Motor neuron (in vitro differentiated cells): ENCODE measurements around the gene CCDC174. TPM values are rescaled to one million over a fixed set of nuclear protein-coding genes. Genes with fewer than 3 reads are reported as not detected.

Source experiments
- ATAC-seq, 8 experiments: fragments of 200-7000 bp; cut with Tn5 transposase; replicated peaks in 6 of 8; 2 replicates each; pipeline ENCODE4 v1.8.0; 2021; ENCODE audit warnings: mild to moderate bottlenecking in 8 of 8, moderate library complexity in 8 of 8
- H3K27ac ChIP-seq, 2 donors: fragments of 250-450 bp; sonication (Bioruptor Pico); 2 replicates each; pipeline ENCODE4 v1.9.0; 2021; ENCODE audit warnings: antibody characterized with exemption in 2 of 2, mild to moderate bottlenecking in 2 of 2, moderate library complexity in 1 of 2
- H3K4me1 ChIP-seq, 2 donors: fragments of 250-450 bp; sonication (Bioruptor Pico); replicated peaks in 1 of 2; 2 replicates each; pipeline ENCODE4 v1.6.1; 2021; ENCODE audit warnings: antibody characterized with exemption in 2 of 2, mild to moderate bottlenecking in 2 of 2, moderate library complexity in 1 of 2
- H3K4me3 ChIP-seq, 5 donors: fragments of 250-450 bp; sonication (Bioruptor Pico); 2 replicates each; pipeline ENCODE4 v1.9.0; 2021; ENCODE audit warnings: antibody characterized with exemption in 5 of 5, mild to moderate bottlenecking in 5 of 5, moderate library complexity in 4 of 5
- WGBS, 10 experiments: fragments of 450-650 bp; shearing (Covaris generic); methylation state at CpG; one replicate each; pipeline ENCODE4 v1.0.0; 2022; 5-methylcytosine and 5-hydroxymethylcytosine counted together
- in situ Hi-C, 9 experiments: fragments of 400-800 bp; cut with MboI; loops; one replicate each; pipeline ENCODE4 v1.15.0; 2021; ENCODE audit warnings: low sequenced_read_pairs in 9 of 9, low pct_unique_long_range_greater_than_20kb in 2 of 9; ENCODE audit not compliant: unreplicated experiment in 9 of 9
- total RNA-seq, 8 experiments: library from RNA; unstranded; fragments of 300-600 nt; gene quantifications; 2 replicates each; pipeline versions ENCODE4 v1.2.3 to v1.2.4, GENCODE V29; 2022

The CCDC174 gene
- total RNA-seq, 8 experiments from 2014 or later = 16.4 to 38.6 (median 23.2) TPM

DNA sequence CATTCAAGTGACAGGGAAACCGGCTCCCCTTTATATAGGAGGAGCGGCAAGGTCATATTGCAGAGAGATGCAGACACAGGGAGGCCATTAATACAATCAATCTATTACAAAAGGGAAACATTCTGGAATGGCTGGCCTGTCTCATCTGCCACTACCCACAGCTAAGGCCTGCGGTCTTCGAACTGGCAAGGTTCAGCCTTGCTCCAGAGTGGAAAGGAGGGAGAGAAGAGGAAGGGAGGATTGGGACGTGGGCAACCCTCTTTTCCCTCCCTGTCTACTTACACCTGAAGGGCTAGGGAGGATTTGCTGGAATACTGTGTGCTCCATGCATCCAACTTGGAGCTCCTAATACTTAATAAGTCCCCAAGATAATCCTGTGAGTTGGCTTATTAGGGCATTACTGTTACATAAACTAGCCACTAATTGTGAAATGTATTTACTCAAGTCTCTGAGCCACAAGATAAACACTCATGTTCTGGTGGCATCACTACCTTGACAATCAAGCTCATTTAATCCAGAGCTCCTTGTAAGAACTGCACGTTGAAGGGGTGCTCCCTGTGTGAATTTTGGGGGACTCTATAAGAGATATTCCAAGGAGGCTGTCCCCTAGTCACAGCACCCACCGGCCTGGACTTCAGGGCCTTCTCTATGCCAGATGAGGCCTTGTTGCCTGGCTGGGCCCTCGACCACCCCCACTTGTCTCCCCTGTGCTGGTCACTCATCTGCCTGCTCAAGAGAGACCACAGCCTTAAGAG is 19.7 kb upstream of the CCDC174 start:
- in situ Hi-C loops = no loop called here
- no peak overlapping the region for H3K4me3 ChIP-seq
- no peak for ATAC-seq
- peaks cover 0 to 2% of the 10 kb centered on the region in 2 donors for H3K4me1 ChIP-seq
- H3K27ac ChIP-seq = no peak overlapping the region
- 50 to 88% (median 76%) methylated on average over 2 to 6 of the region's 8 CpGs; no CpG with 5 or more reads in 5 of the 10 experiments for WGBS, 10 experiments

DNA sequence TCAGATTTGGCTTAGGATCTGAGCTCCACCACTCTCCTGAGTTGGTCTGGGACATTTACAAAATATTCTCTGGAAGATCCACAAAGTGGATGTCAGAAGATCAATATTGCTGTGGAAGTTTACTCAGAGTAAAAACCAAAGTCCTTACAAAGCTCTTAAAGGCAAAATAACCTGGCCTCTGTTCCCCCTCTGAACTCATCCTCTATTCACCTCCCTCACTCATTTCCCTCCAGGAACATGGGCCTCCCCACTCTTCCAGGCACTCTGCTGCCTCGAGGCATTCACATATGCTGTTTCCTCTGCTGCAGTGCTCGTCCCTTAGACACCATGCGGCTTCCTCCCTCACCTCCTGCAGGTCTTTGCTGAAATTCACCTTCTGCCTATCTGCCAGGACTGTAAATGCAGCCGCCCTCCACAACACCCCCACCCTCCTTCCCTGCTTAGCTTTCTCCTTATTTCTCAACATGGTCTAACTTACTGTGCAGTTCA is 19.1 kb upstream of the CCDC174 start:
- 15 to 51% (median 39%) methylated on average over 2 to 4 of the region's 4 CpGs; no CpG with 5 or more reads in 6 of the 10 experiments for WGBS, 10 experiments
- in situ Hi-C loops = no loop called here
- Histone ChIP-seq H3K27ac (no peak overlapping the region), H3K4me3 (no peak overlapping the region), H3K4me1 (no peaks in the 10 kb centered on the region)
- ATAC-seq = peak in 3 of 8 experiments; percentile 35 to 76 (median 61)

GRCh38 chr3:14633417-14633816 is 18.1 kb upstream of the CCDC174 start:
- Histone ChIP-seq H3K27ac (no peak overlapping the region), H3K4me3 (no peak overlapping the region), H3K4me1 (no peaks in the 10 kb centered on the region)
- in situ Hi-C loops = no loop called here
- 80 to 100% (median 100%) methylated on average over 1 to 3 of the region's 6 CpGs; no CpG with 5 or more reads in 5 of the 10 experiments for WGBS, 10 experiments
- no peak for ATAC-seq

- H3K4me1 ChIP-seq = no peaks in the 10 kb centered on the region
- peak in 5 of 8 experiments; percentile 32 to 82 (median 78) for ATAC-seq
- no peak overlapping the region for H3K4me3 ChIP-seq
- WGBS, 10 experiments = 15 to 92% (median 57%) methylated on average over 3 to 6 of the region's 8 CpGs; no CpG with 5 or more reads in 4 of the 10 experiments
- in situ Hi-C loops = no loop called here
- H3K27ac ChIP-seq = no peak overlapping the region
Observed at GRCh38 chr3:14633819-14634424, 17.6 kb upstream of the CCDC174 start.

DNA sequence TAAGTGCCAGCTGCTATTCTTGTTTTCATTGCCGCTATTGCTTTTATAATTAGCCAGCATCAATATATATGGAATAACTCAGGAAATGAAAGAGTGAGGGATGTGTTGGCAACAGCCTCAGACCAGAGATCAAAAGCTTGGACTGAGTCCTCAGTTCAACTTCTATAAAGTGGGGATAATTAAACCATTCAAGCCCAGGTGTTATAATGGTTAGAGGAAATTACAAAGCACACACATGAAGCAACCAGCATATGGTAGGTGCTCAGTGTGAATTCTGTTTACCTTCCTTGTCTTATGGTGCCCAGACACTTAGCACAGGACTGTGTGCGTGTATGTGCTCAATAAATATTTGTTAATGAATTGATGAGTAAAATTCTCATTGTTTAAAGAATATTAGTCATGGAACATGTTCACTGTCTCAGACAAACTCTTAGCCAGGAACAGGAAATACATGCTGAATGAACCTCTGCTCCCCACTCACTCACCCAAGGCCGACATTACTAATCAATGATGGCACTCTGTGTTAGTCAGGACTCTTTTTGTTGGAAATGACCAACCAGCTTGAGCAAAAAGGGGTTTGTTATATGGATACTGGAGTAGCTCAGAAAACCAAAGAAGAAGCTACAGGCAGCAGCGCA is 16.7 kb upstream of the CCDC174 start:
- no peak for ATAC-seq
- H3K27ac ChIP-seq = no peak overlapping the region
- no peak overlapping the region for H3K4me3 ChIP-seq
- in situ Hi-C loops = no loop called here
- 48 to 95% (median 82%) methylated on average over 2 to 3 of the region's 4 CpGs; no CpG with 5 or more reads in 3 of the 10 experiments for WGBS, 10 experiments
- no peaks in the 10 kb centered on the region for H3K4me1 ChIP-seq

- no peak for ATAC-seq
- no peak overlapping the region for H3K27ac ChIP-seq
- 17 to 100% (median 83%) methylated on average over 1 to 4 of the region's 4 CpGs; no CpG with 5 or more reads in 2 of the 10 experiments for WGBS, 10 experiments
- peaks cover 0 to 2% of the 10 kb centered on the region in 2 donors for H3K4me1 ChIP-seq
- H3K4me3 ChIP-seq = no peak overlapping the region
- in situ Hi-C loops = no loop called here
Observed at GRCh38 chr3:14636496-14637087, 15.0 kb upstream of the CCDC174 start.

GRCh38 chr3:14640157-14640562 is 11.4 kb upstream of the CCDC174 start:
- ATAC-seq = peak in 1 of 8 experiments; percentile 19
- WGBS, 10 experiments = 7 to 81% (median 47%) methylated on average over 2 to 9 of the region's 10 CpGs; no CpG with 5 or more reads in 2 of the 10 experiments
- Histone ChIP-seq H3K4me3 (no peak overlapping the region), H3K27ac (no peak overlapping the region), H3K4me1 (peaks cover 0 to 2% of the 10 kb centered on the region in 2 donors)
- in situ Hi-C loops = no loop called here

- Histone ChIP-seq H3K27ac (no peak overlapping the region), H3K4me1 (peaks cover 0 to 2% of the 10 kb centered on the region in 2 donors), H3K4me3 (no peak overlapping the region)
- no peak for ATAC-seq
- in situ Hi-C loops = no loop called here
- 0 to 80% (median 49%) methylated on average over 1 to 2 of the region's 2 CpGs; no CpG with 5 or more reads in 3 of the 10 experiments for WGBS, 10 experiments
Observed at GRCh38 chr3:14640734-14641133, 10.8 kb upstream of the CCDC174 start.

GRCh38 chr3:14641346-14641745 is 10.2 kb upstream of the CCDC174 start:
- Histone ChIP-seq H3K4me1 (peaks cover 0 to 2% of the 10 kb centered on the region in 2 donors), H3K4me3 (no peak overlapping the region), H3K27ac (no peak overlapping the region)
- ATAC-seq = no peak
- in situ Hi-C loops = no loop called here
- WGBS, 10 experiments = 33 to 70% methylated on average over 1 to 2 of the region's 4 CpGs; no CpG with 5 or more reads in 8 of the 10 experiments

DNA sequence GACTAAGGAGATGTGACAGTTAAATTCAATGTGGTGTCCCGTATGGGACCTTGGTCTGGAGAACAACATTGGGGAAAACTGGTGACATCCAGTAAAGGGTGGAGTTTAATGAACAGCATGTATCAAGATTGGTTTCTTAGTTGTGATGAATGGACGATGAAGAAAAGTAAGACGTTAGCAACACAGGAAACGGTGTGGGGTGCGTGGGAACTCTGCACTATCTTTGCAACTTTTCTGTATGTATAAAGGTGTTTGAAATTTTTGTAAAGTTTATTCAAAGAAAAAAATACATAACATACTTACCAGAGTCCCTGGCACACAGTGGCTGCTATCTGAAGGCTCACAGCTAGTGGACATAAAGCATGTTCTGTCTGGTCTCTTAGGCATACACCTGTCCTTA is 6.1 kb upstream of the CCDC174 start:
- H3K4me1 ChIP-seq = peaks cover 17 to 18% of the 10 kb centered on the region in 2 donors
- in situ Hi-C loops = no loop called here
- H3K27ac ChIP-seq = no peak overlapping the region
- H3K4me3 ChIP-seq = no peak overlapping the region
- WGBS, 10 experiments = 83 to 100% (median 95%) methylated on average over 1 to 5 of the region's 5 CpGs; no CpG with 5 or more reads in 2 of the 10 experiments
- ATAC-seq = no peak

DNA sequence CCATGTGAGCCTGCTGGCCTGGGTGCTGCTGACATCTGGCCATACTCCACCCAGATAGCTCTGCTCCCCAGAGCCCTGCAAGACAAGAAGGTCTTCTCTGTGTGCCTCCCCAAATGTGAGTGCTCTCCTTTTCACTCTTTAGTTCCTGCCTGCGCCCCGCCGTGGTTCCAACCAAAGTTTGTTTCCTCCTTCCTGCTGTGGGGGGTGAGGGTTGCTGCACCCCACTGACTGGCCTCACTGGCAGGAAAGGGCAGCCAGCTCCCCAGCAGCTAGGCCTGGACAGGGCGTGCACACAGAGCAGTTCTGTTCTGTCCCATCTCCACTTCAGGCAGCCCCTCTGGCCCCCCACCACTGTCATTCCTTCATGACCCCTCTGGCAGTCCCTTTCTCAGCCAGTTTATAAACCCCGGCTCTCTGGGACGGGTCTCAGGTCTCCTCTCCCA is 5.4 kb upstream of the CCDC174 start:
- peaks cover 21 to 23% of the 10 kb centered on the region in 2 donors for H3K4me1 ChIP-seq
- in situ Hi-C loops = no loop called here
- peak in 1 of 8 experiments; percentile 40 for ATAC-seq
- 87 to 92% (median 89%) methylated on average over 2 to 3 of the region's 6 CpGs; no CpG with 5 or more reads in 7 of the 10 experiments for WGBS, 10 experiments
- no peak overlapping the region for H3K4me3 ChIP-seq
- no peak overlapping the region for H3K27ac ChIP-seq

GRCh38 chr3:14646589-14647413 is 4.8 kb upstream of the CCDC174 start:
- 68 to 93% (median 77%) methylated on average over 2 to 5 of the region's 9 CpGs; no CpG with 5 or more reads in 3 of the 10 experiments for WGBS, 10 experiments
- Histone ChIP-seq H3K4me3 (no peak overlapping the region), H3K4me1 (peaks cover 21 to 23% of the 10 kb centered on the region in 2 donors), H3K27ac (no peak overlapping the region)
- no peak for ATAC-seq
- in situ Hi-C loops = no loop called here
